PC-3 (cell line): Measurements from ENCODE around the gene RPL39L.
A peak's percentile ranks its signal among the peaks of the same experiment; 100 is the strongest.

ENCODE experiments used
- CTCF ChIP-seq: fragments of 300-600 bp; sonication (generic); conservative IDR thresholded peaks from 2 replicates; pipeline ENCODE4 v1.5.1; 2017; ENCODE audit warnings: antibody characterized with exemption, low read depth, mild to moderate bottlenecking, low read length
- EZH2 ChIP-seq: fragments of 300-600 bp; sonication (generic); IDR thresholded peaks from one replicate; pipeline ENCODE4 v1.6.1; 2017; ENCODE audit warnings: antibody characterized with exemption, mild to moderate bottlenecking, low read length; ENCODE audit not compliant: unreplicated experiment

GRCh38 chr3:187165144-187165543 is 25.8 kb upstream of the RPL39L start:
- no peak for TF ChIP-seq EZH2
- TF ChIP-seq CTCF = peak; percentile 80
